Right atrium auricular region (tissue), 2 donors: ENCODE results near the gene LILRB3. TPM values are rescaled to one million over a fixed set of nuclear protein-coding genes. Genes with fewer than 3 reads are reported as not detected.
A peak's percentile ranks its signal among the peaks of the same experiment; 100 is the strongest.

ENCODE experiments used
- DNase-seq: peaks from one replicate; pipeline ENCODE4 v3.0.0-alpha.2; 2019; ENCODE audit warnings: low spot score
- H3K27ac ChIP-seq, 2 donors: fragments of 200-600 bp; sonication (generic); 1 replicate in 1 of 2; 2 replicates in 1 of 2; pipeline ENCODE4 v1.5.1; 2016 to 2019
- H3K27me3 ChIP-seq, 2 donors: fragments of 200-600 bp; sonication (generic); one replicate each; pipeline versions ENCODE4 v1.5.1 to v1.6.0; 2017 to 2019
- H3K36me3 ChIP-seq: fragments of 200-600 bp; sonication (generic); one replicate; pipeline ENCODE4 v1.5.1; 2016
- H3K4me1 ChIP-seq, 2 donors: fragments of 200-600 bp; sonication (generic); one replicate each; pipeline versions ENCODE4 v1.5.1 to v1.6.0; 2017 to 2019
- H3K4me3 ChIP-seq, 2 donors: fragments of 200-600 bp; sonication (generic); 1 replicate in 1 of 2; 2 replicates in 1 of 2; pipeline ENCODE4 v1.5.1; 2017 to 2019; ENCODE audit warnings: mild to moderate bottlenecking in 1 of 2, moderate library complexity in 1 of 2
- H3K9me3 ChIP-seq, 2 donors: fragments of 200-600 bp; sonication (generic); one replicate each; pipeline ENCODE4 v1.5.1; 2019
- total RNA-seq, 2 donors: library from RNA; depleted of rRNA; stranded (reverse); fragments of >200 nt; gene quantifications; one replicate each; pipeline ENCODE4 v1.1.0, GENCODE V29; 2016
- TF ChIP-seq, protein P1 (sequence below), 2 donors: fragments of 200-600 bp; sonication (generic); IDR thresholded peaks; one replicate each; pipeline ENCODE4 v1.5.1; 2019; ENCODE audit warnings: antibody characterized with exemption in 2 of 2

Gene LILRB3
- total RNA-seq, 2 donors from 2014 or later, result 2.0 to 8.8 TPM

DNA sequence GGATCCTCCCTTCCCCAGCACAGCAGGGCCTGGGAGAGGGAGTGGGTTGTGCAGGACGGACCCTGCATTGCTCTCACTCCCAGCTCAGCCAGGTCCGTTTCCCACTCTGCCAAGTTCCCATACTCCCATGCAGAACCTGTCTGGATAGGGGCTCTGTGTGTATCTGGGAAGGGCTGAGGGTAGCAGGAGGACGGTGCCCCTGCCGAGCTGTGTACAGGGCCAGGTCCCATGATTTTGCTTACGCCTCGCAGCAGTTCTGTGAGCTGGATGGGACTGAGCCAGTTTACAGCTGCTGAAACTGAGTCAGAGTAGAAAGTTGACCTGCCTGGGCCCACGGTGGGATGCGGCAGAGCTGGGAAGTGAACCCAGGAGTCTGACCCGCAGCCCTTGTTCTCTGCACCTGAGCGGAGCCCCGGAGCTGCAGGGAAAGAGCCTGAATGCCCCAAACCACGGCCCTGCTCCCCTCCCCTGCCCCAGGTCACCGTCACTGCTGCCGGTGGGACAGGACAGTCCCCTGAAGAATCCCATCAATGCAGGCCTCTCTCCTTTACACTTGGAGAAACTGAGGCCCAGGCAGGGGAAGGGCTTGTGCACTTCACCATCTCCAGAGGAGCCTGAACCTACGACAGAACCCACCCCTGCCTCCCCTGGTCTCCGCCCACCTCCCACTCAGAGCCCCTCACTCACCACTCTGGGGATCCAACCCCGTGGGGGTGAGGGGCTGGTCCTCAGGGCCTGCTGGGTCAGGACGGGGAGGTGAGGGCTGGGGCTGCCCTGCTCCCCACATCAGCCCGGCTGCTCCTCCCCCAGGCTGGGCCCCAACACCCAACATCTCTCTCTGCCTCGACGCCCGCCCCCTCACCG is 30.8 kb upstream of the LILRB3 start:
- H3K27me3 ChIP-seq, result no peaks in the 10 kb centered on the region
- H3K4me1 ChIP-seq, result no peaks in the 10 kb centered on the region
- no peak overlapping the region for H3K4me3 ChIP-seq
- TF ChIP-seq, protein P1, sequence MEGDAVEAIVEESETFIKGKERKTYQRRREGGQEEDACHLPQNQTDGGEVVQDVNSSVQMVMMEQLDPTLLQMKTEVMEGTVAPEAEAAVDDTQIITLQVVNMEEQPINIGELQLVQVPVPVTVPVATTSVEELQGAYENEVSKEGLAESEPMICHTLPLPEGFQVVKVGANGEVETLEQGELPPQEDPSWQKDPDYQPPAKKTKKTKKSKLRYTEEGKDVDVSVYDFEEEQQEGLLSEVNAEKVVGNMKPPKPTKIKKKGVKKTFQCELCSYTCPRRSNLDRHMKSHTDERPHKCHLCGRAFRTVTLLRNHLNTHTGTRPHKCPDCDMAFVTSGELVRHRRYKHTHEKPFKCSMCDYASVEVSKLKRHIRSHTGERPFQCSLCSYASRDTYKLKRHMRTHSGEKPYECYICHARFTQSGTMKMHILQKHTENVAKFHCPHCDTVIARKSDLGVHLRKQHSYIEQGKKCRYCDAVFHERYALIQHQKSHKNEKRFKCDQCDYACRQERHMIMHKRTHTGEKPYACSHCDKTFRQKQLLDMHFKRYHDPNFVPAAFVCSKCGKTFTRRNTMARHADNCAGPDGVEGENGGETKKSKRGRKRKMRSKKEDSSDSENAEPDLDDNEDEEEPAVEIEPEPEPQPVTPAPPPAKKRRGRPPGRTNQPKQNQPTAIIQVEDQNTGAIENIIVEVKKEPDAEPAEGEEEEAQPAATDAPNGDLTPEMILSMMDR (IDR thresholded peaks at IDR 0.05), result no peak
- DNase-seq, result peak; percentile 34
- no peaks in the 10 kb centered on the region for H3K9me3 ChIP-seq
- H3K27ac ChIP-seq, result no peak overlapping the region
- H3K36me3 ChIP-seq, result no peaks in the 10 kb centered on the region

DNA sequence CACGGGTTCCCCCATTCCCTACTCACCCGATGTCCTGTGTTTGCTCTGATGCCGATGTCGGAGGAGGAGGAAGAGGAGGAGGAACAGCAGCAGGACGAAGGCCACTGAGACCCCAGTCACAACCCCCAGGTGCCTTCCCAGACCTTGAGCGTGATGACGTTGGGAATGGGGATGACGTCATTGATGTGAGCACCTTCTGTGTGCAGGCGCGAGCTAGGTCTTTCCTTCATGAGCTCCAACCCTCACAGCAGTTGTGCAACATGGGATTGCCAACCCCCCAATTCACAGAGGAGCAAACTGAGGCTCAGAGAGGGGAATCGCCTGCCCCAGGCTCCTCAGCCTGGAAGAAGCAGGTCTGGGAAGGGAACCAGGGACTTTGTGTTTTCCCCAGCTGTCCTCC is 30.0 kb upstream of the LILRB3 start:
- TF ChIP-seq, protein P1 (IDR thresholded peaks at IDR 0.05), result no peak
- Histone ChIP-seq H3K27me3 (no peaks in the 10 kb centered on the region), H3K4me3 (no peak overlapping the region), H3K4me1 (no peaks in the 10 kb centered on the region), H3K27ac (no peak overlapping the region), H3K9me3 (no peaks in the 10 kb centered on the region), H3K36me3 (no peaks in the 10 kb centered on the region)
- peak; percentile 23 for DNase-seq

DNA sequence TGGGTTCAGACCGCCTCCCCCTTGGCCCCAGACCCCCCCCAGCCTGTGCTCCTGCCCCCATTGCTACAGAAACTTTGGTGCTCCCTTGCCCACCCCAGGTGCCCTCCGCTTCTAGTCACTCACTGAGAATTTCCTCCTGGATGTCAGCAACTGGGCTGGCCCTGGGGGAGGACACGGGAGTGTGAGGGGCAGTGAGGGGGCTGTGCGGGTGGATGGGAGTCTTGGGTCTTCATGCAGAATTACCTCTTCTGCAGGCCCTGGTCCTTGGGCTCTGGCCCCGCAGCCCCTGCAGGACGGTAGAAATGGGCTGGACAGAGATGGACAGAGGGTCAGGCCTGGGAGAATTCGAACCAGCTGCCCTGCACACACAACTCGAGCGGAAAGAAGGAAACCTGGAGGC is 29.4 kb upstream of the LILRB3 start:
- no peaks in the 10 kb centered on the region for H3K27me3 ChIP-seq
- TF ChIP-seq, protein P1 (IDR thresholded peaks at IDR 0.05), result no peak
- DNase-seq, result peak; percentile 9
- H3K4me3 ChIP-seq, result no peak overlapping the region
- H3K9me3 ChIP-seq, result no peaks in the 10 kb centered on the region
- H3K36me3 ChIP-seq, result no peaks in the 10 kb centered on the region
- H3K4me1 ChIP-seq, result no peaks in the 10 kb centered on the region
- H3K27ac ChIP-seq, result no peak overlapping the region

DNA sequence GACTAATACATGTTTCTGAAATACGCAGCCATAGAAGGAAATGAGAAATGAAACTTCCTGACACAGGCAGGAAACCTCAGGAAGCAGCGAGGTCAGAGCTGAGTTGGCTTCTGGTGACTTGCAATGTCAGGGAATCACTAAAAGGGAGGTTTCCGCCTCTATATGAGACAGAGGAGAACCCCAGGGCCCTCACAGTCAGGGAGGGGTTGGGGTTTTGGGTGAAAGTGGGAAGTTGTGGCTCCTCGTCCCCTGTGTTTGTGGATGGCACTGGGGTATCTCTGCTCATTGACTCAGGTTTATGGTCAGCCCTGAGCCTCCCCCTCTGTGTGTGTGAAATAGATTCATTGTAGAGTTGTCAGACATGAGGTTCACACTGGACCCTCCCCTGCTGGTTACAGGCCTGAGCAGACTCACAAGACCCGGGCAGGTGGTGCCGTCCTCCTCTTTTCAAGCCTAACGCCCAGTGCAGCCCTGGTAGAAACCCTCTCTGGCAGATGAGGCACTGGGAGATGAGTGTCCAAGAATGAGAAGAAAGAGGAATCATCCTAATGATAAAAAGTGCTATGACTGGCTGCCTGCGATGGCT is 25.3 kb upstream of the LILRB3 start:
- H3K9me3 ChIP-seq, result no peaks in the 10 kb centered on the region
- H3K27me3 ChIP-seq, result no peaks in the 10 kb centered on the region
- H3K36me3 ChIP-seq, result no peaks in the 10 kb centered on the region
- no peak overlapping the region for H3K4me3 ChIP-seq
- H3K27ac ChIP-seq, result no peak overlapping the region
- DNase-seq, result peak; percentile 64
- TF ChIP-seq, protein P1 (IDR thresholded peaks at IDR 0.05), result no peak
- no peaks in the 10 kb centered on the region for H3K4me1 ChIP-seq

DNA sequence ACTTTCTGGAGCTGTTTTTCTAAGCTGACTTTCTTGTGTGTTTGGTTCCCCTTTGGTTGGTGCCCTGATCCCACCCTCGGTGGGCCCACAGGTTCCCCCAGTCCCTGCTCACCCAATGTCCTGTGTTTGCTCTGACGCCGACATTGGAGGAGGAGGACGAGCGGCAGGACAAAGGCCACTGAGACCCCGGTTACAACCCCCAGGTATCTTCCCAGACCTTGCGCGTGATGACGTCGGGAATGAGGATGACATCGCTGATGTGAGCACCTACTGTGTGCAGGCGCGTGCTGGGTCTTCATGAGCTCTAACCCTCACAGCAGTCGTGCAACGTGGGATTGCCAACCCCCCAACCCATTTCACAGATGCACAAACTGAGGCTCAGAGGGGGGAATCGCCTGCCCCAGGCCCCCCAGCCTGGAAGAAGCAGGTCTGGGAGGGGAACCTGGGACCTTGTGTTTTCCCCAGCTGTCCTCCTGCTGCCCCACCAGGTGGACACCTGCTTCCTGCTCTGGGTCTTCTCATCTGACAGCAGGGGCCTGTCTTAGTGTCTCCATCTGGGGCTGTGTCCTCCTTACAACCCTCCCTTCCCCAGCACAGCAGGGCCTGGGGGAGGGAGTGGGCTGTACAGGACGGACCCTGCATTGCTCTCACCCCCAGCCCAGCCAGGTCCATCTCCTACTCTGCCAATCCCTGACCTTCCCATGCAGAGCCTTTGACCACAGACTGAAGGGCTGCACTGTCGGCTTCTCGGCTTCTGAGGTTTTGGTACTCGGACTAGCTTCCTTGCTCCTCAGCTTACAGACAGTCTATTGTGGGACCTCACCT is 24.5 kb upstream of the LILRB3 start:
- TF ChIP-seq, protein P1 (IDR thresholded peaks at IDR 0.05), result no peak
- H3K9me3 ChIP-seq, result no peaks in the 10 kb centered on the region
- no peak overlapping the region for H3K4me3 ChIP-seq
- H3K36me3 ChIP-seq, result no peaks in the 10 kb centered on the region
- H3K4me1 ChIP-seq, result no peaks in the 10 kb centered on the region
- no peaks in the 10 kb centered on the region for H3K27me3 ChIP-seq
- DNase-seq, result peak; percentile 43
- H3K27ac ChIP-seq, result no peak overlapping the region
